Lung (tissue), 12 donors: ENCODE data around the gene MRGPRX1. TPM values are rescaled to one million over a fixed set of nuclear protein-coding genes. Genes with fewer than 3 reads are reported as not detected.
"Not testable (repeated sequence)": the region's sequence is repeated elsewhere in the genome, so short reads cannot be mapped to it uniquely, and the experiment has no call there.

Experiments used
- ATAC-seq: fragments of 200-7000 bp; cut with Tn5 transposase; one replicate; pipeline ENCODE4 v1.9.1; 2020; ENCODE audit warnings: moderate number of reproducible peaks; ENCODE audit not compliant: insufficient read depth, low FRiP score
- DNase-seq, 3 donors: peaks; one replicate each; pipeline ENCODE4 v3.0.0-alpha.2; 2013 to 2017
- H3K27ac ChIP-seq, 2 donors: one replicate each; pipeline ENCODE4 v1.5.1; 2013; ENCODE audit warnings: mild to moderate bottlenecking in 2 of 2, moderate library complexity in 2 of 2, control low read depth in 1 of 2, inconsistent platforms in 1 of 2, low read depth in 1 of 2, low read length in 1 of 2
- H3K27me3 ChIP-seq, 3 donors: one replicate each; pipeline ENCODE4 v1.5.1; 2013; ENCODE audit warnings: low read length in 2 of 3; ENCODE audit not compliant: control insufficient read depth in 3 of 3, insufficient read depth in 3 of 3
- H3K36me3 ChIP-seq, 4 donors: one replicate each; pipeline ENCODE4 v1.5.1; 2013; ENCODE audit warnings: low read length in 4 of 4, mild to moderate bottlenecking in 1 of 4, moderate library complexity in 1 of 4; ENCODE audit not compliant: control insufficient read depth in 4 of 4, insufficient read depth in 4 of 4
- H3K4me1 ChIP-seq, 5 donors: one replicate each; pipeline ENCODE4 v1.5.1; 2013; ENCODE audit warnings: low read length in 5 of 5, mild to moderate bottlenecking in 2 of 5, moderate library complexity in 1 of 5; ENCODE audit not compliant: control insufficient read depth in 5 of 5, insufficient read depth in 5 of 5
- H3K4me3 ChIP-seq: one replicate; pipeline ENCODE4 v1.5.1; 2013; ENCODE audit warnings: mild to moderate bottlenecking, control low read depth, moderate library complexity
- H3K9ac ChIP-seq, 2 donors: one replicate each; pipeline ENCODE4 v1.5.1; 2013; ENCODE audit warnings: low read length in 2 of 2, control low read depth in 1 of 2; ENCODE audit not compliant: insufficient read depth in 1 of 2
- H3K9me3 ChIP-seq, 4 donors: one replicate each; pipeline ENCODE4 v1.5.1; 2013; ENCODE audit warnings: low read length in 3 of 4, mild to moderate bottlenecking in 1 of 4, moderate library complexity in 1 of 4; ENCODE audit not compliant: control insufficient read depth in 4 of 4, insufficient read depth in 3 of 4
- WGBS, 2 donors: extraction: QIAGEN DNeasy Blood & Tissue Kit; methylation state at CpG; one replicate each; pipeline ENCODE4 v1.1.7; 2013; 5-methylcytosine and 5-hydroxymethylcytosine counted together
- polyA plus RNA-seq, 2 donors: library from polyadenylated mRNA; stranded (reverse); fragments of 200-250 nt; gene quantifications; one replicate each; pipeline ENCODE4 v1.2.1, GENCODE V29; 2013
- total RNA-seq, 2 donors: library from RNA; depleted of rRNA in 1 of 2; stranded (reverse); fragments of >200 nt in 1 of 2; gene quantifications; one replicate each; pipeline ENCODE4 v1.2.1, GENCODE V29; 2014 to 2021
- TF ChIP-seq, protein P1 (sequence below): IDR thresholded peaks from 2 replicates; pipeline ENCODE4 v1.5.1; 2012; ENCODE audit warnings: mild to moderate bottlenecking; ENCODE audit errors: control extremely low read depth, extremely low read depth
- donor health status: control.
- donor health status: control.
- donor health status: Bipolar disorder and iron deficiency.
- donor health status: healthy.
- donor health status: DM: yes; HTN: yes; CAD: no.

Gene MRGPRX1
- total and polyA plus RNA-seq, 4 donors, result not detected

- no peak overlapping the region for H3K9ac ChIP-seq
- no peaks in the 10 kb centered on the region for H3K9me3 ChIP-seq
- 81 to 87% methylated on average over 22 of the region's 22 CpGs for WGBS, 2 donors
- no peaks in the 10 kb centered on the region for H3K36me3 ChIP-seq
- DNase-seq (no peak), ATAC-seq (no peak)
- no peaks in the 10 kb centered on the region for H3K27me3 ChIP-seq
- no peak overlapping the region for H3K27ac ChIP-seq
- TF ChIP-seq, protein P1, sequence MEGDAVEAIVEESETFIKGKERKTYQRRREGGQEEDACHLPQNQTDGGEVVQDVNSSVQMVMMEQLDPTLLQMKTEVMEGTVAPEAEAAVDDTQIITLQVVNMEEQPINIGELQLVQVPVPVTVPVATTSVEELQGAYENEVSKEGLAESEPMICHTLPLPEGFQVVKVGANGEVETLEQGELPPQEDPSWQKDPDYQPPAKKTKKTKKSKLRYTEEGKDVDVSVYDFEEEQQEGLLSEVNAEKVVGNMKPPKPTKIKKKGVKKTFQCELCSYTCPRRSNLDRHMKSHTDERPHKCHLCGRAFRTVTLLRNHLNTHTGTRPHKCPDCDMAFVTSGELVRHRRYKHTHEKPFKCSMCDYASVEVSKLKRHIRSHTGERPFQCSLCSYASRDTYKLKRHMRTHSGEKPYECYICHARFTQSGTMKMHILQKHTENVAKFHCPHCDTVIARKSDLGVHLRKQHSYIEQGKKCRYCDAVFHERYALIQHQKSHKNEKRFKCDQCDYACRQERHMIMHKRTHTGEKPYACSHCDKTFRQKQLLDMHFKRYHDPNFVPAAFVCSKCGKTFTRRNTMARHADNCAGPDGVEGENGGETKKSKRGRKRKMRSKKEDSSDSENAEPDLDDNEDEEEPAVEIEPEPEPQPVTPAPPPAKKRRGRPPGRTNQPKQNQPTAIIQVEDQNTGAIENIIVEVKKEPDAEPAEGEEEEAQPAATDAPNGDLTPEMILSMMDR, result no peak
- no peak overlapping the region for H3K4me3 ChIP-seq
- no peaks in the 10 kb centered on the region for H3K4me1 ChIP-seq
Measured at GRCh38 chr11:18934195-18934814, 4.9 kb downstream of the MRGPRX1 start.

- WGBS, 2 donors, result 86 to 93% methylated on average over 3 of the region's 3 CpGs
Measured at GRCh38 chr11:18927550-18928322, 11.5 kb downstream of the MRGPRX1 start.

DNA sequence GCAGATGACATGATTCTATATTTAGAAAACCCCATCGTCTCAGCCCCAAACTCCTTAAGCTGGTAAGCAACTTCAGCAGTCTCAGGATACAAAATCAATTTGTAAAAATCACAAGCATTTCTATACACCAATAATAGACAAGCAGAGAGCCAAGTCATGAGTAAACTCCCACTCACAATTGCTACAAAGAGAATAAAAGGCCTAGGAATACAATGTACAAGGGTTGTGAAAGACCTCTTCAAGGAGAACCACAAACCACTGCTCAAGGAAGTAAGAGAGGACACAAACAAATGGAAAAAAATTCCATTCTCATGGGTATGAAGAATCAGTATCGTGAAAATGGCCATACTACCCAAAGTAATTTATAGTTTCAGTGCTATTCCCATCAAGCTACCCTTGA lies 13.8 kb downstream of the MRGPRX1 start:
- not testable (repeated sequence) for H3K36me3 ChIP-seq, DNase-seq, ATAC-seq, H3K9me3 ChIP-seq, H3K4me3 ChIP-seq, H3K9ac ChIP-seq, H3K27me3 ChIP-seq, H3K27ac ChIP-seq, H3K4me1 ChIP-seq
- WGBS, 2 donors, result 56 to 61% methylated on average over 2 of the region's 2 CpGs

More at GRCh38 chr11:18927550-18928322, 11.5 kb downstream of the MRGPRX1 start:
- no peak for ATAC-seq
- H3K27ac ChIP-seq, result no peak overlapping the region
- no peaks in the 10 kb centered on the region for H3K36me3 ChIP-seq
- TF ChIP-seq, protein P1, result no peak
- H3K27me3 ChIP-seq, result no peaks in the 10 kb centered on the region
- H3K9me3 ChIP-seq, result peaks cover 0 to 3% (median 0%) of the 10 kb centered on the region in 4 donors
- H3K4me3 ChIP-seq, result no peak overlapping the region
- no peak overlapping the region for H3K9ac ChIP-seq
- no peaks in the 10 kb centered on the region for H3K4me1 ChIP-seq
- no peak for DNase-seq

DNA sequence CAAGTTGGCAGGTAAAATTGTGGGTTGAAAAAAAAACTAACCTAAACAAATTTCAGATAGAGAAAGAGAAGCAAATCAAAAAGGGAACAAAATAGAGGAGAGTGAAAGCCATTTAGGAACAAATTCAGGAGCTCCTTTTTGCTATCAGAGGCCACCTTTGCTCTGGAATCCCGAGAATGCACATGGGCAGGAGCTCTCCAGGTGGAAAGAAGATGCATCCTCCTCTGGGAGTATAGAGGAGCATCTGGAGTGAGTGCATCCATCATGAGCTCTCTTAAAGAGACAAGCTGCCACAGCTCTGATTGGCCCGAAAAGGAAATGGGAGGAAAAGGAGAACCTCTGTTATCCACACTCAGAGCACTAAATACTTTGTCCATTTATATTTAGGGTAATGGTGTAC lies 26.3 kb downstream of the MRGPRX1 start:
- Histone ChIP-seq H3K4me3 (no peak overlapping the region), H3K9ac (no peak overlapping the region), H3K36me3 (no peaks in the 10 kb centered on the region), H3K27ac (no peak overlapping the region), H3K9me3 (peaks cover 0 to 9% (median 0%) of the 10 kb centered on the region in 4 donors), H3K27me3 (no peaks in the 10 kb centered on the region), H3K4me1 (no peaks in the 10 kb centered on the region)
- ATAC-seq (no peak), DNase-seq (no peak)
- TF ChIP-seq, protein P1, result no peak
- WGBS, 2 donors, result 65 to 76% methylated on average over 2 of the region's 2 CpGs
